Left cardiac atrium (tissue), 4 donors: Measurements from ENCODE around the gene STAMBPL1. TPM values are rescaled to one million over a fixed set of nuclear protein-coding genes. Genes with fewer than 3 reads are reported as not detected.

Source experiments
- ATAC-seq, 2 donors: fragments of 200-7000 bp; cut with Tn5 transposase; one replicate each; pipeline ENCODE4 v1.9.1; 2020; ENCODE audit warnings: mild to moderate bottlenecking in 2 of 2, moderate library complexity in 2 of 2
- DNase-seq: peaks from one replicate; pipeline ENCODE4 v3.0.0-alpha.2; 2020
- intact Hi-C, 2 donors: fragments of 100-400 bp; cut with DNase I; formaldehyde crosslinking; loops; one replicate each; pipeline versions ENCODE4 v1.14.1 to v1.15.1; 2022 to 2023
- total RNA-seq, 2 donors: library from RNA; stranded (reverse); fragmentation: NEBNext Ultra II Directional; extraction: Animal tissue kit (Norgen Biotek cat#: 25700); gene quantifications; one replicate each; pipeline ENCODE4 v1.2.1, GENCODE V29; 2021
- donor health status: DM: no; HTN: yes; CAD: no.
- donor health status: DM: no; HTN: yes; CAD: no; lungs with severe emphysema.
- donor health status: DM: yes; HTN: yes; CAD: no.
- donor health status: Dilated cardiomyopathy.

STAMBPL1 gene
- total RNA-seq, 2 donors from 2014 or later = 7.8 to 8.1 TPM

GRCh38 chr10:88934900-88935672, 55.0 kb downstream of the STAMBPL1 start:
- intact Hi-C loops = loop anchor here (2.0 to 10.0 kb wide), 5 partner anchors 52 to 282 kb away; partner anchors contain the start of genes FAS (in 1 of the 2) and STAMBPL1 (in 1 of the 2)
- peak; percentile 45 to 58 for ATAC-seq
- peak; percentile 76 for DNase-seq

DNA sequence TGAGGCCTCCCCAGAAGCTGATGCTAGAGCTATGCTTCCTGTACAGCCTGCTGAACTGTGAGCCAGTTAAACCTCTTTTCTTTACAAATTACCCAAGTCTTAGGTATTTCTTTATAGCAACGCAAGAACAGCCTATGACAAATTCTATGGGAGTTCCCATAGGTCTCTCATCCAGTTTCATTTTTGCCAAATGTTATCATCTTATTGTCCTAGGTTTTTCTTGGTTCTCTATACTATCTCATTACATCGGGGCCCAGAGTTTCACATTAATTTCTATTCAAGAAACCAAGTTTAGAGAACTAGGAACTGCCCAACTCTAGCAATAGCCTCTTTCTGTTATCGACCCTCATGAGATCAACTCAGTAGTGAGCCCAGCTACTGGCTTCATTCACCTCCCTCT, 56.6 kb downstream of the STAMBPL1 start:
- ATAC-seq (no peak), DNase-seq (no peak)
- intact Hi-C loops = loop anchor here in 1 of 2 donors (5.0 to 10.0 kb wide), 2 partner anchors 56 to 278 kb away; partner anchors contain the start of gene FAS

- intact Hi-C loops = loop anchor here in 1 of 2 donors (5.0 to 10.0 kb wide), 2 partner anchors 54 to 277 kb away; partner anchors contain the start of gene FAS
- ATAC-seq (no peak), DNase-seq (no peak)
Observed at GRCh38 chr10:88938039-88938438, 58.0 kb downstream of the STAMBPL1 start.

GRCh38 chr10:88938938-88939337, 58.9 kb downstream of the STAMBPL1 start:
- DNase-seq (no peak), ATAC-seq (no peak)
- intact Hi-C loops = loop anchor here in 1 of 2 donors (5.0 to 10.0 kb wide), 2 partner anchors 53 to 276 kb away; partner anchors contain the start of gene FAS

- DNase-seq (no peak), ATAC-seq (no peak)
- intact Hi-C loops = no loop called here
Observed at GRCh38 chr10:88941026-88941425, 61.0 kb downstream of the STAMBPL1 start.

- ATAC-seq (peak in 1 of 2 donors; percentile 32), DNase-seq (no peak)
- intact Hi-C loops = no loop called here
Observed at GRCh38 chr10:88943778-88944177, 63.7 kb downstream of the STAMBPL1 start.

- DNase-seq = no peak
- intact Hi-C loops = no loop called here
- ATAC-seq = no peak
Observed at GRCh38 chr10:88944813-88945212, 64.8 kb downstream of the STAMBPL1 start.

DNA sequence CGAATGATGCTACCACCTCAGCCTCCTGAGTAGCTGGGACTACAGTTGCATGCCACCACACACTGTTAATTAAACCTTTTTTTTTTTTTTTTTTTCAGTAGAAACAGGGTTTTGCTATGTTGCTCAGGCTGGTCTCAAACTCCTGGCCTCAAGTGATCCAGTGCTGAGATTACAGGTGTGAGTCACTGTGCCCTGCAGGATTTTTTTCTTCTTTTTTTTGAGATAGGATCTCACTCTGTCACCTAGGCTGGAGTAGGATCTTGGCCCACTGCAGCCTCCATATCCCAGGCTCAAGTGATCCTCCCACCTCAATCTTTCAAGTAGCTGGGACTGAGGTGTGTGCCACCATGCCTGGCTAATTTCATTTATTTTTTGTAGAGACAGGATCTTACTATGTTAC, 66.2 kb downstream of the STAMBPL1 start:
- intact Hi-C loops = no loop called here
- DNase-seq = no peak
- ATAC-seq = no peak

DNA sequence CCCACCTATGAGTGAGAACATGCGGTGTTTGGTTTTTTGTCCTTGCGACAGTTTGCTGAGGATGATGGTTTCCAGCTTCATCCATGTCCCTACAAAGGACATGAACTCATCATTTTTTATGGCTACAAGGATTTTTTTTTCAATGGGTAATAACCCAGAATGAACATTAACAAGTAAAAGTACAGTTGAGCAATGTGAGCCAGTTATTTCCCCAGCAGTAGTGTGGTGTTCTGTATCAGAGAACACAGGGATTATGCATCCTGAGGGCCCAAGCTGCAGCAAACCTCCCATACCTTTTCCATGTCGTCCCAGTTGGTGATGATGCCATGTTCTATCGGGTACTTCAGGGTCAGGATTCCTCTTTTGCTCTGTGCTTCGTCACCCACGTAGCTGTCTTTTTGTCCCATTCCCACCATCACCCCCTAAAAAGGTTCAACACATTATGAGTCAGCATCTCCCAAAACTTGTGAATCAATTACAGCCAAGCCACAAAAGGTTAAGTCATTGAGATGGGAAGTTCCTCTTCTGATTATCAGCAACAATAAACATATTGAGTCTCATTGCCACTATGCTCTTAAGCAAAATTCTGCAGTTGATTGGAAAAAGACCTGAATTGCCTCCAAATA, 67.0 kb downstream of the STAMBPL1 start:
- no peak for DNase-seq
- ATAC-seq = no peak
- intact Hi-C loops = no loop called here

DNA sequence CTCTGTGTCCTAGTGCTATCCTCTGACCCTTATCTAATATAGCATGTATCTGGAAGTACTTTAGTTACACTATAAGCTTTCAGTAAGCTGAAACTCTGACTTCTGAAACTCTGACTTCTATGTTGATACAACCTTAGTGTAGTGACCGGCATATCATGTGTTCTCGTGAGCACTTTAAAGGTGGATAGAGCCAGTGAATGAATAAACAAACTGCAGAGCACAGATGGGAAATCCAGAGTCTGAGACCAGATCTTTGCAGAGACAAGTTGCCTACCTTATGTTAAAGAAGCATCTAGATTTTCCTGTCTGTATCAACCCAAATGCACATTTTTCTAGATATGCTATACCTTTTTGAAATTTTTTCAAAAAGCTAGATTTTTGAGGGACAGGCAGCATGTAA, 69.0 kb downstream of the STAMBPL1 start:
- ATAC-seq (no peak), DNase-seq (no peak)
- intact Hi-C loops = no loop called here

DNA sequence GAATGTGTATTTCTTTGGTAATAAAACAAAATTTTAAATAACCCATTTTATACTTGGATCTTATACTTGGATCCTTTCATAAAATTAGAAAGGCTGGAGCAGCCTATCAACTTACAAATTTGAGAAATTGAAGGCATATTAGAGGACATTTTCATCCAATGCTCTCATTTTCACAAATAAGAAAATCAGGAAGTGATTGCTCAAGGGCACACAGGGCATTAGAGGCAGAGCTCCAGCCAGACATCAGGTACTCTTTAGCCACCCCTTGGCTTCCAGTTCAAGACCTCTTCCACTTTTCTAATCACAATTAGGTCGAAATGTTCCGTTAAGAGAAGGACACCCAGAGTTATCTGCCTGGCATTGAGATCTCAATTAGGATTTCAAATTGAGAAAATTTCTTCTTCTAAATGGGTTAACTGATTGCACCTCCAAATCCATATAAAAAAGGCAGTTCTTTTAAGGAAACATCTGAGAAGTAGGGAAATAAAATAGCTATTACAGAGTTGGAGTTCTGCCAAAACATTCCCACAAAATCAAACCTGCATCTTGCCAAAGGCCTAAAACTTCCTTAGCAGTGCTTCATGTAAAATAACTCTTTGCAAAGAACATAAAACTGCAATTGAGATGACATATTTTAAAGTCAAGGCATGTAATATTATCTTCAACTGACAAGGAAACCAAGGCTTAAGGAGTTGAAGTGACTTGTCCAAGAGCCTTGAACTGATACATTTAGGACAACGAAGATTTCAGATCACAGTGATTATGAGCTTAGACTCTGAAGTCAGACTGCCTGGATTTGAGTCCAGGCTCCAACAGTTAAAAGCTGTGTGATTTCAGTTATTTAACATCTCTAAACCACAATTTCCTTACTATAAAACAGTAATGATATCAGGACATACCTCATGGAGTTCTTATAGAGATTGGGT, 70.1 kb downstream of the STAMBPL1 start:
- intact Hi-C loops = no loop called here
- DNase-seq = no peak
- no peak for ATAC-seq

DNA sequence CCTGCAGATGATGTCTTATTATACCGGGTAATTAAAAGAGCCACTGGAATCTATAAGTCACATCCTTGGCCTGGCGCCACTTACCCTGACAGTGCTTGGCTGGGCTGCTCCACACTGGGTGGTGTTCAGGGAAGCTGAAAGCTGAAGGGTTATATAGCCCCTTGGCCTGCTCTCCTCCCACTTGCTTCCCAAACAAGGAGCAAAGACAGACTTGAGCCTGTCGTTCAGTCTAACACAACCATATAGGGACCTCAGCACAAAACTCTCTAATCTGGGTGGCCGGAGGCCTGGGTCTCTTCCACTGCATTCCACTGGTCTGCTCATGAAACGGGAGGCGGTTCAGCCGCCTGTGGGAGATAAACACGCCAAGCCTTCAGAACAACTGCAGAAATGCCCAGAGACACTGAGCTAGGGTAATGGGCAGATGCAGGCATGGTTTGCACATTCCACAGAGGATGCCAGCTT, 72.6 kb downstream of the STAMBPL1 start, which contains the start of gene ACTA2:
TSS of gene ACTA2 (minus strand) at position 127 of the 465 bp plus-strand sequence. CDS start 3,843 bp downstream, outside the sequence.
- intact Hi-C loops = no loop called here
- ATAC-seq (peak; percentile 82 to 85), DNase-seq (peak; percentile 56)

DNA sequence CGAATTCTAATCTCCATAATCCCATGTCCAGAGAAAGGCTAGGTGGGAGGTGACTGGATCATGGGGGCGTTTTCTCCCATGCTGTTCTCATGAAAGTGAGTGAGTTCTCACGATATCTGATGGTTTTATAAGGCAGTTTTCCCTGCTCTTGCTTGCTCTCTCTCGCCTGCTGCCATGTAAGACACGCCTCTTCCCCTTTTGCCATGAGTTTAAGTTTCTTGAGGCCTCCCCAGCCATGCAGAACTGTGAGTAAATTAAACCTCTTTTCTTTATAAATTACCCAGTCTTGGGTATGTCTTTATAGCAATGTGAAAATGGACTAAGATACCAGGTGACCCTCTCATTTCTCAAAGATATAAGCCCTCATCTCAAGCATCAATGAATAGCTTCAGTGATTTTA, 73.6 kb downstream of the STAMBPL1 start:
- ATAC-seq (no peak), DNase-seq (no peak)
- intact Hi-C loops = no loop called here

- intact Hi-C loops = no loop called here
- DNase-seq (no peak), ATAC-seq (no peak)
Observed at GRCh38 chr10:88954458-88955083, 74.5 kb downstream of the STAMBPL1 start.

DNA sequence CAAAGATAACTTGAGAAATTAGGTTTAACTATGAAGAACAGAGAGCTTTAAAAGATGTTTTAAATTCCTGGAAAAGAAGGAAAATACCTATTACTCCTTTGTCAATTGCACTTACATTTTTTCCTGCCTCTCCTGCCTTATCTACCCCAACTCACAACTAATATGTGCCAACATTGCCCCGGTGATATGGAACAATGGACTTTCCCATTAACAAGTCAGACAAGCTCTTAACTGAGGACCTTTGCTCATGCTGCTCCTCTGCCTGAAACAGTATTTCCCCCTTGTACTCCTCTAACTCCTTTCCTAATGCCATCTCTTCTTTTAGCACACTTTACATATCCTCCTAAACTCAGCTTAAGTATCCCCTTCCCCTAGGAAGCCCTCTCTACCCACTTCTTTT, 77.3 kb downstream of the STAMBPL1 start:
- ATAC-seq (no peak), DNase-seq (no peak)
- intact Hi-C loops = no loop called here

DNA sequence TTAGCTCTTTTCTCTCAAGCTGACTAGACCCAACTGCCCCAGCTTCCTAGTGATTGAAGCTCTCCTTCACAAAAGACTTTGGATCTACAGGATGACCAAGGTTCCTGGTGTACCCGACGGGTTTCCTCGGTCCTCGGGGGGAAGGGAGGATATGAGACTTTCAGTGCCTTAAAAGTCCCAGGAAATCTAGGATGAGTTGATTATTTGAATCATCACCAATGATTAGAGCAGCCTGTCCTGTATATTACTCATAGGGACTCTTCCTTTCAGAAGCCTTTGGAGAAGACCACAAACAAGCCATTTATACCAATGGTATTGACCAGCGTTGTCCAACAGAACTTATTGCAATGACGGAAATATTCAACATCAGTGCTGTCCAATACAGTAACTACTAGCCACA, 78.7 kb downstream of the STAMBPL1 start:
- no peak for DNase-seq
- ATAC-seq = no peak
- intact Hi-C loops = no loop called here

DNA sequence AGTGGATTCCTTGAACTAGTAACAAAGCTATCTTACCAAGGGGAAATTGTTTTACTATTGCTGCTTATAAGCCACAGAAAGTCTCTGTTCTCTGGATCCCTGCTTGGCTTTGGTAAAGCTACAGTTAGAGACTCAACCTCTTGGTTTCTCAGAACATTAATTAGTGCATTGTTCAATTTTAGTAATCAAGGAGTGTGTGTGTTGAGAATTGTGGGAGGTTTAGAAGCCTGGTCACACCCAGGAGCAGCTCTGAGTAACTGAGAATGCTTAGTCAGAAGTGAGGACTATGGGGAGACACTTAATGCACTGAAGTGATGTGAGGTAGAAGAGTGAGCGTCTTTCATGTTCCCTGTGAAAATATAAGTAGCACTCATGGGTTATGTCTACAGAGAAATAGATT, 80.8 kb downstream of the STAMBPL1 start:
- ATAC-seq (no peak), DNase-seq (no peak)
- intact Hi-C loops = no loop called here

- ATAC-seq = no peak
- intact Hi-C loops = no loop called here
- DNase-seq = no peak
Observed at GRCh38 chr10:88961266-88961665, 81.2 kb downstream of the STAMBPL1 start.

- ATAC-seq = no peak
- intact Hi-C loops = no loop called here
Observed at GRCh38 chr10:88962336-88962735, 82.3 kb downstream of the STAMBPL1 start.

More at GRCh38 chr10:88962336-88962735, 82.3 kb downstream of the STAMBPL1 start:
- no peak for DNase-seq
